NCI-H226 (cell line): ENCODE data around the gene TIGD3.
A peak's percentile ranks its signal among the peaks of the same experiment; 100 is the strongest.

Experiments used
- DNase-seq: peaks from one replicate; pipeline ENCODE4 v3.0.0-alpha.2; 2015

Gene TIGD3, protein sequence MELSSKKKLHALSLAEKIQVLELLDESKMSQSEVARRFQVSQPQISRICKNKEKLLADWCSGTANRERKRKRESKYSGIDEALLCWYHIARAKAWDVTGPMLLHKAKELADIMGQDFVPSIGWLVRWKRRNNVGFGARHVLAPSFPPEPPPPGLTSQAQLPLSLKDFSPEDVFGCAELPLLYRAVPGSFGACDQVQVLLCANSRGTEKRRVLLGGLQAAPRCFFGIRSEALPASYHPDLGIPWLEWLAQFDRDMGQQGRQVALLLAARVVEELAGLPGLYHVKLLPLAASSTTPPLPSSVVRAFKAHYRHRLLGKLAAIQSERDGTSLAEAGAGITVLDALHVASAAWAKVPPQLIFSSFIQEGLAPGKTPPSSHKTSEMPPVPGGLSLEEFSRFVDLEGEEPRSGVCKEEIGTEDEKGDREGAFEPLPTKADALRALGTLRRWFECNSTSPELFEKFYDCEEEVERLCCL

DNA sequence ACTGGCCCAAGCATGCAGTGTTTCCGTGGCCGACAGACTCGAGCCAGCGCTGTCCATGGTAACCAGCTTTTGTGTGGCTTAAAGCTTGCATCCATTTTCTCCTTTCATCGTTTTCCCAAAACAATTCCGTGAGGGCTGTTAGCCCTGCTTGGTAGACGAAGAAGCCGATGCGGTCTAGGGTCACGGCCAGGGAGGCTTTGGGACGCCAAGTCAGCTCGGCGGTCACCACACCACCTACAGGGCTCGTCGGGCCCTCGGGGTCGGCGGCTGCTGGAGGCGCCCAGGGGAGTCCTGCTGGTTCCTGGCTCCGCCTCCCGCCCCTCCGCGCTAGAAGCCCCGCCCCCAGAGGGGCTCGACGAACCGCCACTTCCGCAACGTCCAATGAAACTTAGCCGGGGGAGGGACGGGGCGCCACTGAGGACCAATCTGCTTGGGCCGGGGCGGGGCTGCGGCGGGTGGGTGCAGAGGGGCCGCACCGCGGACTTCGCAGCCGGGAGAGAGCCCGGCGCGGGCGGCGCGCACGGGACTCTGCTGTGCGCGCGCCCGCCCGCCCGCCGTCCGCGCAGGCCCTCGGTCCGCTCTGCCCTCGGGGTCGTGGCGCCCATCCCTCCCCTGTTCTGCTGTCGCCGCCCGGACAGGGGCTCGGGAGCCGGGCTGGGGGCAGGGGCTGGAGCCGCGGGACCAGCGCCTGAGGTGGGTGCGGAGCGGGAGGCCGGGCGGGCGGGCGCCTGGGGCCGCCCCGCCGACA, at the start of gene TIGD3:
TIGD3 (plus strand) TSS at position 487 of the 748 bp plus-strand sequence. CDS start 1,058 bp downstream, outside the sequence.
- peak; percentile 91 for DNase-seq

- DNase-seq: no peak
These were observed 48.9 kb upstream of the TIGD3 start for GRCh38 chr11:65305501-65306268.

DNA sequence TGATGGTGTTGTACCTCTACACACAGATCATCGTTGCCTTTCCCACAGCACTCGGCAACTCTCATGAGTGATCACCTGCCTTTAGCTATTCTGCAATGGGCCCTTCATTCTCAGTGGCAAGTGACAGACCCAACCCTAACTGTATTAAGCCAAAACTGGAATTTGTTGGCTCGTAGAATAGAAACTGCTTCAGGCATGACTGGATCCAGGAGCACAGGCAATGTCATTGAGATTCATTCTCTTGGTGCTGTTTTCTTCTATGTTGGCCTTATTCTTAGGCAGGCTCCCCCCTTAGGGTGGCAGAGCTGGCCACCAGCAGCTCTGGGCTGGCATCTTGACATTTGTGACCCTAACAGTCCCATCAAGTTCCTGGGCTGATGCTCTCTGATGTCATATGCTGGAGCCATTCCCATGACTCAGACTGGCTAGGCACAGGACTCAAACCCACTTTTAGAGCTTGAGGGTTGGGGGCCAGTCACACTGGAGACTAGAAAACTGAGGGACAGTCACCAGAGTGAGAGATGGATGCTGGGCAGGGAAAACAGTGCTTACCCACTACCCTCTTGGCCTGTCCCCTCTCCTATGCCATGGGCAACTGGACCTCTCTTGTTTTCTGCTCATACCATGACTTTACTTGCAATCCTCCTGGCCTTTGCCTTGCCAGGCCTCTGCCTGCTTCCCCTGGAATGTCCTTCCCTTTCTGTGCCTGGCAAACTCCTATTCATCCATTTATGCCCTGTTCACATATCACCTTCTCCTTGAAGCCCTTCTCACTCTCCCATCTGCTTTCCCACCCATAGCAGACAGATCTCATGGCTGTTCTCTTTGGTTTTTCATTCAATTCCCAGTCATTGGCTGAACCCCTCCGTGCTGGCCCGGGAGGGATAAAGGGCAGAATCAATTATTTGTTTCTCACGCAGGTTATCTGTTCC, 47.0 kb upstream of the TIGD3 start:
- DNase-seq: no peak

- DNase-seq: peak; percentile 36
These were observed 46.2 kb upstream of the TIGD3 start for GRCh38 chr11:65308281-65308891.

DNA sequence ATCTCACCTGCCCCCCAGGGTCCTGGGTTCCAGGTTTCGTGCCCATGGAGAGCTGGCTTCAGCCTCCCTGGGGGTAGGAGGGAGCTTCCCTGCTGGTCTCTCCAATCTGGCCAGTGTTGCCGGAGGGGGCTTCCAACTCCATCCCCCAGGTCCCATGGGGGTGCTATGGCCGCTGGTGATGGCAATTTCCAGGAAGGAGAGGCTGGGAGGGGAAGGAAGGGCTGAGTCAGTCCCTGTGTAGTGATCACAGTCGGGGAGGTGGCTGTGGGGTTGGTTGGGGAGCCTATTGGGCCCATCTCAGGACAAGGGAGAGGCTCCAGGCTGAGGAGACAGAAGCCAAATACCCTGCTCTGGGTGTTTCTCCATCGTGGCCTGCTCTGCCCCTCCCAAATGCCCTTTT, 45.5 kb upstream of the TIGD3 start:
- no peak for DNase-seq

DNA sequence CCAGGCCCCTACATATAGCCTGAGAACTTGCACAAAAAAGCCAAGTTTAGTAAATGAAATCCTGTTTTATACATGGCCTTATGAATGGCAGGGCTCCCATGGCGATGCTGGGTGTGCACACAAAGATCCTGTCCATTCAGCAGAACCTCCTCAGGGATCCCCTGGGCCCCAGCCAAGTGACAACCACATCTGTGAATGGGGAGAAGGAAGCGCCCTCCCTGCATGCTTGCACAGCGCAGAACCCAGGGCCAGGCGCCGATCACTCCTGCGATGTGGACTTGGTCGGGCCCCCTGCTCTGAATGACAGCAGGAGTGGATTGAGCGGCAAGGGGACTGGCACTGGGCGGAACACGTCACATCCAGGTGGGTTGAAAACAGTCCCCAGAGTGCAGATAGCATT, 44.3 kb upstream of the TIGD3 start:
- peak; percentile 42 for DNase-seq

- DNase-seq: no peak
These were observed 43.8 kb upstream of the TIGD3 start for GRCh38 chr11:65310736-65311135.

DNA sequence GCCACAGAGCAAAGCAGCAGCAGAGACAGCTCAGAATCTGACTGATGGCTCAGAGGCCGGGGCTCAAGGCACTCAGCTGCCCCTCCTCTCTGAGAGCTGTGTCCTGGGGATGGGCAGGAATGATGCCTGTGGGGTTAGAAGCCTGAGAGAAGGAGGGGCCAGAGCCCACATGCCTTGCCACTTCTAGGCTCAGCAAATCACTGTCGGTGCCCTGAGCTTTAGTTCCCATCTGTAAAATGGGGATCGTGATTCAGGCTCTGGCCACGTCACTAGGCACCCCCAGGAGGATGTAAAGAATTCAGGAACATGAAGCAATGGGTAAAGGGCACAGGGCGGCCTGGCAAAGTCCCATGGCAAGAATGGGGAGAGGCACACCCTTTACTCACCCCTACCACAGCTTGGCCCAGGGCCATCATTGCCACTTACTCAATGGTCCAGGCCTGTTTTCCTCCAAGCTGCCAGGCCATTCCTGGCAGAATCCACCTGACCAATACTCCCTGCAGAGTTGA, 43.3 kb upstream of the TIGD3 start:
- peak; percentile 87 for DNase-seq

- DNase-seq: peak; percentile 78
These were observed 39.9 kb upstream of the TIGD3 start, which contains the start of gene CDC42EP2 for GRCh38 chr11:65314501-65315203. Gene CDC42EP2, plus strand, starts transcription at chr11:65314866. Its CDS starts 6,033 bp downstream, at chr11:65320899.

DNA sequence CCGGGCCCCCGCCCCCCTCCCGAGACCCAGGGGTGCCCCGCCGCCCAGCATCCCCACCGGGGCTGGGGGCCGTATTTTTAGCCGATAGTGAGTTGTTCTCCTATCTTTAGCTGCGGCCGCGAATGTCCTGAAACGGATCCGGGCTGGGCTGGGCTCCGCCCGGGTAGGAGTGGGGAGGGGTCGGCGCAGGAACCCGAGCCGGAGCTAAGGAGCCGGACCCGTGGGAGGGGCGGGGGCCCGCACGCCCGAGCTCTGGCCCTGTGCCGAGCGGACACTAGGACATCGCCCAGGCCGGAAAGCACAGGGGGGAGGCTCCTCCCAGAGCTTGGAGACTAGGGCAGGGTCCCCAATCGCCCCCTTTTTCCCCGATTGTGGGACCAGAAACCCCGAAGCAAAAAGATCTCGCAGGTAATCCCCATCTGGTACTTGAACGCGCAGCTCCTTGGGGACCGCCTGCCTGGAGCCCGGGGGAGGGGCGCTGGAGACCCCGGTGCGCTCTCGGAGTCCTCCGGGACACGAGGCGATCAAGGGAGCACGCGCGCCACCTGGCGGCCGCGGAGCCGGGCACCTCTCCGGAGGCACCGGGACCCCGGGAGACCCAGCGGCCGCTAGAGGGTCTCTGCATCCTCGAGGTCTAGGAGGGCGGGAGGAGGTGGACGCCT, 39.2 kb upstream of the TIGD3 start:
- DNase-seq: peak; percentile 64

DNA sequence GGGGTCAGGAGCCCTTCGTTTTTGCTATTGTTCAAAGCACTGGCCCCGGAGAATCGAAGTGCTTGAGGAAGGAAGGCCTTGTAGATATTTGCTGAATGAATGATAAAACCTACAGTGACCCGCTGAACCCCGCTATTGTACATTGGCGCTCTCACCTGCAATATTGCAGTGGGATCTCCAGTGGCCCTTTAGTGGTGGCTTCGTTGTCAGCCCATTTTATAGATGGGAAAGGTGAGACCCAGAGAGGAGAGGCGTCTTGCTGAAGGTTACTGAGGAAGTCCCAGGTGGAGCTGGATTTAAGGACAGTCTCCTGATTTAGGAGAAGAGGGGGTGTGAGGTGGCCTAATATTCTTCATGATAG, 38.7 kb upstream of the TIGD3 start:
- no peak for DNase-seq

GRCh38 chr11:65316227-65317024, 38.1 kb upstream of the TIGD3 start:
- peak; percentile 86 for DNase-seq

- DNase-seq: peak; percentile 87
These were observed 37.3 kb upstream of the TIGD3 start for GRCh38 chr11:65317025-65317786.

GRCh38 chr11:65320386-65321075, 34.0 kb upstream of the TIGD3 start:
- no peak for DNase-seq

GRCh38 chr11:65321076-65321475, 33.5 kb upstream of the TIGD3 start:
- DNase-seq: no peak

DNA sequence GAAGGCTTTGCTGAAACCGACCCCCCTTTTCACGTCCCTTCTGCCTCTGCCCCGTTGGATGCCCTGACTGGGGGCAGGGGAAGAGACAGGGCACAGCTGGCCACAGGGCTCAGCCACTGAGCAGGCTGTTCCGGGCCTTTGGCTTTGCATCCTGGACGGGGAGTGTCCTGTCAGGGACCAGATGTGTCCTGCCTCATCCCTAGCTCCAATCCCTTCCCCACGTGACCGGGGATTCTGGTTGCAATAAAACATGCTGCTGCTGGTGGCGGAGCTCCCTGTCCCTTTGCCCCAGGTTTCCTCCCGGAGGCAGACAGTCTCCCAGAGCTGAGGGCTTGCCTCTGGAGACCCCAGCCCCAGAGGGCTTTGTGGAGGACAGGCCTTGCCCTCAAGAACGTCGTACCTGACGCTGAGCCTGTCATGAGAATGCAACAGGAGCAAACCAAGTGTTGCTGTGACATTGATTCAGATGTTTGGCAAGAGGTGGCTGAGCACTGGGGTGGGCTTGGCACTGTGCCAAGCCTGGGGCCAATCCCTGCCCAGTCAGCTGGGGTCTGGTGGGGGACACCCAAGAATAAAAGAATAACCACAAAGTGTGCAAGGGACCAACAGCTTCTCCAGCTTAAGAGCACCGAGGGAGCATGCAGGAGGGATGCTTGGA, 32.6 kb upstream of the TIGD3 start:
- no peak for DNase-seq

GRCh38 chr11:65323813-65324212, 30.7 kb upstream of the TIGD3 start:
- no peak for DNase-seq
